HG03442 (cell line): ENCODE results near the gene DIDO1.
"Not testable (repeated sequence)": the region's sequence is repeated elsewhere in the genome, so short reads cannot be mapped to it uniquely, and the experiment has no call there.

Experiments used
- ATAC-seq: cut with Tn5 transposase; IDR thresholded peaks from one replicate; pipeline ENCODE4 v1.9.1; 2021; ENCODE audit warnings: mild to moderate bottlenecking, moderate library complexity; ENCODE audit not compliant: unreplicated experiment

DIDO1 gene

GRCh38 chr20:62962891-62963613 lies 36.7 kb upstream of the DIDO1 start:
- no peak for ATAC-seq

DNA sequence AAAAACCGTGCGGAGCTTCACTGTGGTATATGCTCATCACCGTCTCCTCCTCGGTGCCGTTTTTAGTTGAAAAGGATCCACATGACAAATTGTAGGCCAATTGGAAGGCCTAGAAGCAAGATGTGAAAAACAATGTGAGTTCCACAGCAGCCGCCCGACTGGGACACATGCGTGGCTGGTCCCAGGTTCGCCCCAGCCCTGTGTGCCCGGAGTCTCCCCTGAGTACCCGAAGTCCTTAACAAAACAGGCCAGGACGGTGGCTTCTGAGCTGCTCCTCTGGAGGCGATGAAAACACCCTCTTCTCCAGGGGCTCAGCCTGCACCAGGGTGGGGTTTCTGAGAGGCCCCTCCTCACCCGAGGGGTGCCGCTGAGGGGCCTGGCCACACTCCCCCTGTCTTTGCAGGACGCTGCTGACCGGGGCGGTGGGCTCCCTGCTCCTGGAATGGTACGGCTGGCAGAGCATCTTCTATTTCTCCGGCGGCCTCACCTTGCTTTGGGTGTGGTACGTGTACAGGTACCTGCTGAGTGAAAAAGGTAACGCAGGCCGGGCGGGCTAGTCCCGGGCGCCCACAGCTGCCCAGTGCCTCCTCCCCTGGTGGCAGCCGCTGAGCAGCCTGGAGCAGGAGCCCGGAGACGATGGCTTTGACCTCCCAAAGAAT lies 36.0 kb upstream of the DIDO1 start:
- no peak for ATAC-seq

DNA sequence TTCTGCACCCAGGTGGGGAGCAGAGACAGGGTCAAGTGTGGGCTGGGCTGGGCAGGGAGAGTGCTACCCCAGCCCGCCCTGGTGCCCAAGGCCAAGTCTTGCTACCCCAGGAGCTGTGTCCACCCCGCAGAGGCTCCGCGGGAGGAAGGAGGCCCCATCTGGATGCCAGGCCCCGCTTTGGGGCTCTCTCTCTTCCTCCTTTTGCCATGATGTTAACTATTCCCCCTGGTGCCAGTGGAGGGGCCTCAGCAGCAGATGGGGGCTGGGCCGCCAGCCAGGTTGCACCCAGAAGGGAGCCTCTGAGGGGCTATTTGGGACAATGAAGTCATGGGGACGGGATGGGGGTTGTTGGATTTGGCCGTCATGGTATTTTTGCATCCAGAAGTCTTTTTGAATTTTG lies 35.5 kb upstream of the DIDO1 start:
- ATAC-seq = no peak

DNA sequence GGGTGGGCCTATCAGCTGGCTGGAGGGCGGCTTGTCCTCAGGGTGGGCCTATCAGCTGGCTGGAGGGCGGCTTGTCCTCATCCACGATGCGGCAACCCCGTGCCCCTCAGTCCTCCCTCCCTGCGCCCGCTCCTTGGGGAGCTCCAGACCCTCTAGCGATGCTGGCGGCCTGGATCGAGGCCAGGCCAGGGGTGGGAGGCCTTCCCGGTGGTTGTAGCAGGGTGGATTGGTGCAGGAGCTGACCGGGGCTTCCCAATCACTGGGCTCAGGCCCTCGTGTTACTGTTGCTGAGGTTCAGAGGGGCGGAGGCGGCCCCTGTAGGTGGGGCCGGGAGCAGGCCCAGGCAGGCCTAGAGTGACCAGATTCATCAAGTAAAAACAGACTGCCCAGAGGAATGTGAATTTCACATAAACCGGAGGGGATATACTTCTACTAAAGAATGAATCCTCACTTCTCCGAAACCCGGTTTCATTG lies 35.0 kb upstream of the DIDO1 start:
- ATAC-seq = no peak

GRCh38 chr20:62960446-62961309 lies 34.4 kb upstream of the DIDO1 start:
- ATAC-seq = not testable (repeated sequence)

DNA sequence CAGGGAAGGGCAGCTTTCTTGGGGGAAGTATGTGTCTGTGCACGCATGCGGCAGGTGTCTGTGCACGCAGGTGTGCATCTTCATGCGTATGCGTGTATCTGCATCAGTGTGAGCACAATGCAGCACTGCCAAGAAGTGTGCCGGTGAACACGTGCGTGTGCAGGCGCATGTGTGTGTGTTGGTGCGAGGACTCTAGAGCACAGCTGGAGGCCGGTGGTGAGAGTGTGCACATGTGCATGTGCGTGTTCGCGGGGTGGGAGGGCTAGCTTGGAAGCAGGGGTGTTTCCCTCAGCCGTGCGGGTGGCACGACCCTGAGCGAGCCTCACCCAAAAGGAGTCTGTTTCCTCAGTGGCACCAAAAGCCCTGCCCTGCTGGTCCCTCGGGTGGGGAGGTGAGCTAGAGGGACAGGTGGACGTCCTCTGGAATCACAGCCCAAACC lies 33.7 kb upstream of the DIDO1 start:
- no peak for ATAC-seq

GRCh38 chr20:62959101-62959971 lies 33.0 kb upstream of the DIDO1 start:
- ATAC-seq = no peak

DNA sequence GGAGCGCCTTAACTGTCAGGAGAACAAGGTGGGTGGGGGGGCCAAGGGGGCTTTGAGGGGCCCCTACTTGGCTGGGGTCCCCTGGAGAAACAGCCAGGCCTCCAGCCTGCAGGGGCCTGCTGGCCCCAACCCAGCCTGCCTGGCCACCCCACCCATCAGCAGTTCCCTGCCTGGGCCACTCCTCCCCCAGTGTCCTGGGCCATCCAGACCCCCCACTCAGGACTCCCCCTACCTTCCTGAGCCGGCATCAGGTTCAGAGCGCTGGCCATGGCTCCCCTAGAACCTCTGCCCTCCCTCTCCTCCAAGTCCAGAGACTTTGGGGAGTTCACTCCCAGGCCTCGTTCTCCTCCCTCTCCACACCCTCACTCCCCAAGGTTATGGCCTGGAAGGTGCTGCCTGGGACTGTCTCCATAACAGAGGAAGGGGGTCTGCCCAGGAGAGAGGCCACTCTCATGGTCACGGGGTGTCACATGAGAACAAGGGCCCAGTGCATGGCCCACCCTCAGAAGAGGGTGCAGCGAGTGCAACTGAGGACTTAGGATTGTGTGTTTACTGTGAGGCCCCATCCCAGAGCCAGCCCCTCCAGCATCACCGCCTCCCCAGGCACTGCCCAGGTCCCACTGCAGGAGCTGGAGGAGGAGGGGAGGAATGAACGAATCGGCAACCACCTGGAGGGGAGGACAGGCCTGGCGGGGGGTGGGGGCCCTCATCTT lies 32.2 kb upstream of the DIDO1 start:
- ATAC-seq = no peak

DNA sequence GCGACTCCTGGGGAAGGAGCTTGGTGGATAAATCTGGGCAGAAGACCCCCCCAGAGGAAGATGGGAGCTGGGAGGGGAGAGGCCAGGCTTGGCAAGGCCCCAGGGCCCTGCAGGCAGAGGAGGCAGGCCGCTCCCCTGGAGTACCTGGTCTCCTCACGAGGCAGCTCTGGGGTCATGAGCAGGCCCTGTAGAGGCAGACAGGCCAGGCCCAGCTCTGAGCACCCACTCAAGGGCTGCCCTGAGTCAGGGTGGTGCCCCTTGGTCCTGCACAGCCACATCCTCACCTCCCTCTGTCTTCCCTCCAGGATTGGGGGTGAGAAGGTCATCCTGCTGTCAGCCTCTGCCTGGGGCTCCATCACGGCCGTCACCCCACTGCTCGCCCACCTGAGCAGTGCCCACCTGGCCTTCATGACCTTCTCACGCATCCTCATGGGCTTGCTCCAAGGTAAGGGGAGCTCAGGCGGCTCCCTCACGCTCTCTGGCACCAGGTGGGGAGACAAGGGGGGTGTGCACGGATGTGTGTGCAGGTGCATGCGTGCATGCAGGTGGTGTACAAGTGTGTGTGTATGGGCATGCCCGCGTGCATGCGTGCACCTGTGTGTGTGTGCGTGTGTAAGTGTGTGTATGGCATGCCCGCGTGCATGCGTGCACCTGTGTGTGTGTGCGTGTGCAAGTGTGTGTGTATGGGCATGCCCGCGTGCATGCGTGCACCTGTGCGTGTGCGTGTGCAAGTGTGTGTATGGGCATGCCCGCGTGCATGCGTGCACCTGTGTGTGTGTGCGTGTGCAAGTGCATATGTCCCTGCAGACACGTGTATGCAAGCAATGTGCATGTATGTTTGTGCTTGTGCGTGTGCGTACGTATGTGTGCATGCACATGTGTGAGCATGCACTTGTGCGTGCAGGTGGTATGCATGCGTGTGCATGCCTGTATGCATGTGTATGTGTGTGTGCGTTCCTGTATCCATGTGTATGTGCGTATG lies 31.1 kb upstream of the DIDO1 start:
- ATAC-seq = no peak

DNA sequence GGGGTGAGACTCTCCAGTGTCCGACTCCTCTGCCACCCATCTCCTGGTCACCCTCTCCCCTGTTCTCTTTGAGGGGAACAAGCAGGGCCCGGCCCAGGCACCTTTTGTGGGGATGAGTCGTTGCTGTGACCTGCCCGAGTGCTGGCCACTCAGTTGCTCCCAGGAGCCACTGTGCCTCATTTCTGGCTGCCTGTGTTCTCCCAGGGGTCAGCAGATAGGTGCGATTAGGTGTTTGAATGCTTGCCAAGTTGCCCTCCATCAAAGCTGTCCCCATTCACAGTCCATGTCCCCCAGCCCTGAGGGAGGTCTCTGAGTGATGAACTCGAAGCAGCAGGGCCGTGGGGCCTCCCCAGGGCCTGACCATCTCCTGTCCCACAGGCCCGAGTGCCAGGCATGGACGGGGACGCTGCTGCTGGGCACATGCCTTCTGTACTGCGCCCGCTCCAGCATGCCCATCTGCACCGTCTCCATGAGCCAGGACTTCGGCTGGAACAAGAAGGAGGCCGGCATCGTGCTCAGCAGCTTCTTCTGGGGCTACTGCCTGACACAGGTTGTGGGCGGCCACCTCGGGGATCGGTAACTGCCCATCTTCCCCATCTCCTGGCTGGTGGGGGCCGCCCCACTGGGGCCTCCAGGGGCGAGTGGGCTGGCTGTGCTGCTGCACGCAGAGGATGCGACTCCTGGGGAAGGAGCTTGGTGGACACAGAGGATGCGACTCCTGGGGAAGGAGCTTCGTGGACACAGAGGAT lies 30.3 kb upstream of the DIDO1 start:
- no peak for ATAC-seq

DNA sequence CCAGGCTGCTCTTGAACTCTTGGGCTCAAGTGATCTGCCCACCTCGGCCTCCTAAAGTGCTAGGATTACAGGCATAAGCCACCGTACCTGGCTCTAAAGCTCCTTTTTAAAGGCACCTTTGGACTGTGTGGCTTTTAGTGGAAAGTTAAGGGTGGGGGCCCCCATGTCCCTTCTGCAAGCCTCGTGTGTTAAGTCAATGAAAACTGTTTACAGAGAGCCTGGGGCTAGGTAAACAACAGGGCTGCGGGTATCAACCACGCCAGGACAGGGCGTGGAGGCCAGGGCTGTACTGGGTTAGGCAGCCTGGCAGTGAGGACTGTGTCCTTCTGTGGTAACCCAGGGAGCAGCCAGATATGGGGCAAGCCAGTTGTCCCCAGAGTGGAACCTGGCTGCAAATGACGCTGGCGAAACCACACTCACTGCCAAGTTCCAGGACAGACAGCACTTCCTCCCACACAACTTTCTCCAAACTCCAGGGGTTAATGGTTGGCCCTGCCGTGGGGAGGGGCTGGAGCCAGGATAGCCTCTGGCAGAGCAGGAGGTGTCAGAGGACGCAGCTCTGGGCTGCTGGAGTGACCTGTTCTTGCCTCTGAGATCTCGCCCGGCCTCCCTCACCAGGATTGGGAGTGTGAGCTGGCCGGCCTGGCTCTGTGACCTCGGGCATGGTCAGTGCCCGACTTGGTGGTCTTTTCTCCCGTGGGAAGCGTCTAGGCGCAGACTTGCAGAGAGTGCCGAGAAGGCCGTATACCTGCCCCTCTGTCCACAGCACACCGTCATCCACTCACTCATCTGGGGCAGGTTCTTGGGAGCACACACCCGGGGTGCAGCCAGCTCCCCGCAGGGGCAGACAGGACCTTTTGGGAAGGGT lies 29.4 kb upstream of the DIDO1 start:
- no peak for ATAC-seq

DNA sequence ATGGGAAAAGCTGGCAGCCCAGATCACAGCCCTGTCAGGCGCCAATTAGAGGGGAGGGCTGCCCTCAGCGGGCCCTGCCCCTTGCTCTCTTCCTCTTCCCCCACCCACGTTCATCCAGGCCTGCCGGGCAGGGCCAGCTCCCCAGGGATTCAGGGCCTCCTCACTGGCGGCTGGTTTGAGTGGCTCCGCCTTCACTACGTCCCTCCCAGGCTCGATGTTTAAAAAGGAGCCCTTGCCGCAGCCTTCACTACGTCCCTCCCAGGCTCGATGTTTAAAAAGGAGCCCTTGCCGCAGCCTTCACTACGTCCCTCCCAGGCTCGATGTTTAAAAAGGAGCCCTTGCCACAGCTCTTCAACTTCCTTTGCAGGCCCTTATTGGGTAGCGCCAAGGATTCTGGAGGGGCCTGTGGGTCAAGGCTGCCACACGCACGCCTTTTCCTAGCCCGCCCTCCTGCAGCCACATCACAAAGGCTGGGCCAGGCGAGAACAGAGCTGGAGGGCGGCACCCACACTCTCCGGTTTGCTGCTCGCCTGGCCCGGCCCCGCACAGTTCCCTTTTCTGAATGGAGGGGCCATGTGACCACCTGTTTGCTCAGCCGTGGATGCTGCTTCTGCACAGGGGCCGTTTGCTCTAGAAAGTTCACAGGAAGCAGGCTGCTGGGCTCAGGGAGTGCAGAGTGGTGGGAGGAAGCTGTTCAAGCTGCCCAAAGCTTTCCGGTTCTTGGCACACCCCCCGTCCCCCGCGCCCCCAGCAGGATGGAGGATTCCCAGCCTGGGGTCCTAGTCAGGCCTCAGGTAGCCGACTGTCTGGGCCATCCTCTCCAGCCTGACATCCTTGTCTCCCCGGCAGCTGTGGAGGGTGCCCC lies 27.8 kb upstream of the DIDO1 start:
- ATAC-seq = peak; percentile 57

DNA sequence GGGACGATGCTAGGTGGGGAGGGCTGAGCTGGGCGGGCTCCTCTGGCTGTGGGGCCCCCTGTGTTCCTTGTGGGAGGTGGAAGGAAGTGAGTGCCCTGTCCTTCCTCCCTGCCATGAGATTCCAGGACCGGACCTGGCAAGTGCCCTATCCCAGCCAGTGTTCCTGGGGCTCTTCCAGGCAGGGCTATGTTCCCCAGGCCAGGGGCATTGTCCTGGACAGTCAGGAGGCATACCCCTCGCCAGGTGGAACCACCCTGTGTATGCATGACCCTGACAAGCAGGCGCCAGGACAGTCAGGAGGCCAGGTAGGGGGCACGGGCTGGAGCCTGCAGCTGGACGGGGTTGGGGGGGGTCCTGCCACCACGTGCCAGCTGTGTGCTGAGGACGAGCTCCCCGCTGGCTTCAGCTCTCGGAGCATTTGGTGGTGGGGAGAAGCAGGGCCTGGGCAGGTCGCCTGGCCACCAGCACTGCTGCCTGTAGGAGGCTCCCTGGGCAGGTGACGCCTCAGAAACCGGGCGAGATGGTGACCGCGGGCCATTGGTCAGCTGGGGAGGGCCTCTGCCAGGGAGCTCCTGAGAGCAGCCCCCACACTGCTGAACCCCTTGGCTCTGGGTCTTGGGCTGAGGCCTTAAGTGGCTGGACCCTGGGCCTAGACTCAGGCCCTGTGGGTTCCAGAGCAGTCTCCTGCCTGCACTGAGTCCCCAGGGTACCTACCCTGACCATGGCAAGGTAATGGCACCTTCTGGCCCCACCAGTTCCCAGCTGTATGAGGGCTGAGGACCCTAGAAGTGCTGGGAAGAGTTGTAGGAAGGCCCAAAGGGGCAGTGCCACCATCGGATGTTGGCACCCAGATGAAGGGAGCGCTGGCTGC lies 26.9 kb upstream of the DIDO1 start:
- ATAC-seq = no peak

DNA sequence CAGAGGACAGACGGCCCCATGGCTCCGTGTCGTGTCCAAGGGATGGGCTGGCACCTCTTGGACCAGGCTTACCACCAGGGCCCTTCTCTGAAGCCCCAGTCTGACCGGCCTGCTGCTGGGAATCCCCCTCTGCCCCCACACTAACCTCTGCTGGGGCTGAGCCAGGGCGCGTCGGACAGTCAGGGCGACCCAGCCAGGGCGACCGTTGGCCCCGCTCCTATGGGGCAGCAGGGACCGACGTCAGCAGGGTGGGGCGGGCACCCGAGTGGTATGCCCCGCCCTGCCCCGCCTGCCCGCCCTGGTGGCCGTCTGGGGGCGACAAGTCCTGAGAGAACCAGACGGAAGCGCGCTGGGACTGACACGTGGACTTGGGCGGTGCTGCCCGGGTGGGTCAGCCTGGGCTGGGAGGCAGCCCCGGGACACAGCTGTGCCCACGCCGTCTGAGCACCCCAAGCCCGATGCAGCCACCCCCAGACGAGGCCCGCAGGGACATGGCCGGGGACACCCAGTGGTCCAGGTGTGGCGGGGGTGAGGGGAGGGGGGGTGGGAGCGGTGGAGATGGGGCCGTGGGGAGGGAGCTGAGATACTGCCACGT lies 26.2 kb upstream of the DIDO1 start, which contains the start of gene SLC17A9:
Gene SLC17A9, plus strand, starts transcription at position 337 of the 595 bp plus-strand sequence. Its CDS starts 122 bp downstream, at position 459.
- peak; percentile 48 for ATAC-seq
